ENCODE measurements around the gene NOX3. TPM values are rescaled to one million over a fixed set of nuclear protein-coding genes. Genes with fewer than 3 reads are reported as not detected.

The NOX3 gene
- total and polyA plus RNA-seq, 10 of the 15 experiments (the other 5 are each of a cell fraction or from before 2014, with no cell fraction given): not detected

DNA sequence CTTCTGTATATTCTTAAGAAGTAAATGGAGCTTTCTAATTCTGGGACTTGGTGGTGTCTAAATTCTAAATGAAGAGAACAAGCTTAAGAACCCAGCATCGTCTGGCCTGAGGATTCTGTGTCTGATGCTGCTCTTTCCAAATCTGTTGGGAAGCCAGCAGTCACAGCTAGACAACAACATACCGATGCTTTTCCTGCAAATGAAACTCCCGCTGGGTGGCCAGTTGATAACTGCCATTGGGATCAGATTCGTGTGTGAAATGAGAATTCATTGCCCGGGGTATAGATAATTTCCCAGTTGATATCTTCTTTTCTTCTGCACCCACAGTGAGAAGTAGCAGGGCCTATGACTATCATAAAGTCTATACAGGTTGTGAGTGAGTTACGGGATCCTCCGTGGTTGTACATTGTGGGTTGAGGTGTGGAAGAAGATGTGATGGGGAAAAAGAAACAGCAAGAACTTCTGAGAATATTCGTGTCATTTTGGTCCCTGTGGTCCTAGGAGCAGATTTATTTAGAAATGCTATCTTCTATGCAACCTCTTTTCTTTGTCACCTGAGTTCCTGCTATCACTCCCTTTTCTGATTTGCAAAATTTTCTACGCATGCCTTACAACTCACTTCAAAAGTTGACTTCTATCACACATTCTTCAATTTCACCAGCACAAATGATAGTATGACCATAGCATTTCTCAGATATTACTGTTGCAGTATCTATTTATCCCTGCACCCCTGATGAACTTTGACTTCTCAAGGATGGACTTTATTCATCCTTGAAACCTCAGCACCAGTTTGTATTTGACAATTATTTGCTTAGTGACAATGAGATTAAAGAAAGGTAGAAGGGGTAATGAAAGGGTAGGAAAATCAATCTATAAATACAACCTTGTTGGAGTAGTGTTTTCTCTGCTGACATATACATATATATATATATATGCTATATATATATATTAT is 10.4 kb downstream of the NOX3 start (continued):
- TF ChIP-seq, protein P1, sequence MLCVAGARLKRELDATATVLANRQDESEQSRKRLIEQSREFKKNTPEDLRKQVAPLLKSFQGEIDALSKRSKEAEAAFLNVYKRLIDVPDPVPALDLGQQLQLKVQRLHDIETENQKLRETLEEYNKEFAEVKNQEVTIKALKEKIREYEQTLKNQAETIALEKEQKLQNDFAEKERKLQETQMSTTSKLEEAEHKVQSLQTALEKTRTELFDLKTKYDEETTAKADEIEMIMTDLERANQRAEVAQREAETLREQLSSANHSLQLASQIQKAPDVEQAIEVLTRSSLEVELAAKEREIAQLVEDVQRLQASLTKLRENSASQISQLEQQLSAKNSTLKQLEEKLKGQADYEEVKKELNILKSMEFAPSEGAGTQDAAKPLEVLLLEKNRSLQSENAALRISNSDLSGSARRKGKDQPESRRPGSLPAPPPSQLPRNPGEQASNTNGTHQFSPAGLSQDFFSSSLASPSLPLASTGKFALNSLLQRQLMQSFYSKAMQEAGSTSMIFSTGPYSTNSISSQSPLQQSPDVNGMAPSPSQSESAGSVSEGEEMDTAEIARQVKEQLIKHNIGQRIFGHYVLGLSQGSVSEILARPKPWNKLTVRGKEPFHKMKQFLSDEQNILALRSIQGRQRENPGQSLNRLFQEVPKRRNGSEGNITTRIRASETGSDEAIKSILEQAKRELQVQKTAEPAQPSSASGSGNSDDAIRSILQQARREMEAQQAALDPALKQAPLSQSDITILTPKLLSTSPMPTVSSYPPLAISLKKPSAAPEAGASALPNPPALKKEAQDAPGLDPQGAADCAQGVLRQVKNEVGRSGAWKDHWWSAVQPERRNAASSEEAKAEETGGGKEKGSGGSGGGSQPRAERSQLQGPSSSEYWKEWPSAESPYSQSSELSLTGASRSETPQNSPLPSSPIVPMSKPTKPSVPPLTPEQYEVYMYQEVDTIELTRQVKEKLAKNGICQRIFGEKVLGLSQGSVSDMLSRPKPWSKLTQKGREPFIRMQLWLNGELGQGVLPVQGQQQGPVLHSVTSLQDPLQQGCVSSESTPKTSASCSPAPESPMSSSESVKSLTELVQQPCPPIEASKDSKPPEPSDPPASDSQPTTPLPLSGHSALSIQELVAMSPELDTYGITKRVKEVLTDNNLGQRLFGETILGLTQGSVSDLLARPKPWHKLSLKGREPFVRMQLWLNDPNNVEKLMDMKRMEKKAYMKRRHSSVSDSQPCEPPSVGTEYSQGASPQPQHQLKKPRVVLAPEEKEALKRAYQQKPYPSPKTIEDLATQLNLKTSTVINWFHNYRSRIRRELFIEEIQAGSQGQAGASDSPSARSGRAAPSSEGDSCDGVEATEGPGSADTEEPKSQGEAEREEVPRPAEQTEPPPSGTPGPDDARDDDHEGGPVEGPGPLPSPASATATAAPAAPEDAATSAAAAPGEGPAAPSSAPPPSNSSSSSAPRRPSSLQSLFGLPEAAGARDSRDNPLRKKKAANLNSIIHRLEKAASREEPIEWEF (IDR thresholded peaks at IDR 0.05; ENCODE audit: insufficient replicate concordance, low read depth, low read length): no peak
- TF ChIP-seq RUNX3 (IDR thresholded peaks at IDR 0.05; ENCODE audit: low read length) (no peak), ZNF384 (IDR thresholded peaks at IDR 0.05; ENCODE audit: borderline replicate concordance, low read depth, low read length) (no peak), JUNB (IDR thresholded peaks at IDR 0.05) (no peak)

DNA sequence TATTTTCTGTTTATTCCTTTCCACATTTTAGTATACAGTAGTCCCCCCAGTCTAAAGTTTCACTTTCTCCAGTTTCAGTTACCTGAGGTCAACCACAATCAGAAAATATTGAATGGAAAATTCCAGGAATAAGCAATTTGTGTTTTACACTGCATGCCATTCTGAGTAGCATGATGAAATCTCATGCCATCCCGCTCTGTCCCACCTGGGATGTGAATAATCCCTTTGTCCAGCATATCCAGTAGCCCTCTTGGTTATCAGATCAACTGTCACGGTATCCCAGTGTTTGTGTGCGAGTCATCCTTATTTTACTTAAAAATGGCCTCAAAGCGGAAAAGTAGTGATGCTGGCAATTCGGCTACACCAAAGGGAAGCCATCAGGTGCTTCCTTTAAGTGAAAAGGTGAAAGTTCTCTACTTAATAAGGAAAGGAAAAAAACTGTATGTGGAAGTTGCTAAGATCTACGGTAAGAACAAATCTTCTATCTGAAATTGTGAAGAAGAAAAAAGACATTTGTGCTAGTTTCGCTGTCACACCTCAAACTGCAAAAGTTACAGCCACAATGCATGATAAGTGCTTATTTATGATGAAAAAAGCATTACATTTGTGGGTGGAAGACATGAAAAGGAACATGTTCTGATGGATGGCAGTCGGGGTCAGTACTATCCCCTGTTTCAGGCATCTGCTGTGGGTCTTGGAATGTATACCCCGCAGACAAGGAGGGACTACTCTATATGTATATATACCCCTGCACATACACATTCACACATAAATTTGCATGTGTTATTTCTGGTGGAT is 11.3 kb downstream of the NOX3 start:
- TF ChIP-seq GATAD2B (conservative IDR thresholded peaks at IDR 0.05; ENCODE audit: low read depth): no peak
- TF ChIP-seq RUNX3 (IDR thresholded peaks at IDR 0.05; ENCODE audit: low read length): 0 out of 2 replicates have a peak, but pooled peaks have one; percentile 21
- TF ChIP-seq ZSCAN29 (IDR thresholded peaks at IDR 0.05): no peak
- DNase-seq (ENCODE audit: low read depth, low spot score): no peak
- no peaks in the 10 kb centered on the region for H4K20me1 ChIP-seq (ENCODE audit: control insufficient read depth, insufficient read depth)
- H3K4me3 ChIP-seq: no peak overlapping the region
- no peaks in the 10 kb centered on the region for H3K9me3 ChIP-seq (replicated peaks; ENCODE audit: control insufficient read depth, insufficient read depth, low read length)
- H3K36me3 ChIP-seq (ENCODE audit: control insufficient read depth in 2 of 2, insufficient read depth in 2 of 2, low read length in 1 of 2): no peaks in the 10 kb centered on the region
- H3K4me1 ChIP-seq (ENCODE audit: control insufficient read depth, insufficient read depth, low read length): peaks cover 5% of the 10 kb centered on the region
- FAIRE-seq: no peak
- 82% methylated on average over 9 of the region's 9 CpGs for WGBS (ENCODE audit: insufficient coverage, insufficient replicate concordance, low lambda C conversion rate, missing lambda C conversion rate)
- H3K27ac ChIP-seq (ENCODE audit: control insufficient read depth, insufficient read depth): no peak overlapping the region
- intact Hi-C loops (cut with micrococcal nuclease; ENCODE audit: unreplicated experiment): no loop called here
- POLR2A ChIA-PET: no interaction called here
- CTCF ChIA-PET: no interaction called here
- no peak overlapping the region for H3K4me2 ChIP-seq (ENCODE audit: control insufficient read depth, insufficient read depth)
- H2AFZ ChIP-seq (ENCODE audit: control insufficient read depth, low read depth, low read length): no peak overlapping the region
- RAD21 ChIA-PET (ENCODE audit: unreplicated experiment): no interaction called here
- no peaks in the 10 kb centered on the region for H3K27me3 ChIP-seq (replicated peaks in 1 of 2; ENCODE audit: control insufficient read depth in 2 of 2, insufficient read depth in 2 of 2, low read length in 1 of 2)
- H3K9ac ChIP-seq (ENCODE audit: control insufficient read depth, insufficient read depth, low read length): no peak overlapping the region
- no peak for ATAC-seq
- SMC1A ChIA-PET (ENCODE audit: uncharacterized antibody, unreplicated experiment): no interaction called here
- in situ Hi-C loops (cut with MboI): no loop called here
- BruUV-seq (replicated peaks): no TSS peak
- no peaks in the 10 kb centered on the region for H3K79me2 ChIP-seq (ENCODE audit: control insufficient read depth, insufficient read depth, low read length)
